Measurements from ENCODE around the gene TXNRD1.
"Not testable (repeated sequence)": the region's sequence is repeated elsewhere in the genome, so short reads cannot be mapped to it uniquely, and the experiment has no call there.

TXNRD1 gene

GRCh38 chr12:104306943-104307654 lies 91.5 kb downstream of the TXNRD1 start:
- no peak for DNase-seq

- no peak for DNase-seq
Measured at GRCh38 chr12:104307655-104308000, 92.0 kb downstream of the TXNRD1 start.

- DNase-seq: no peak
Measured at GRCh38 chr12:104309446-104309993, 93.9 kb downstream of the TXNRD1 start.

- DNase-seq: no peak
Measured at GRCh38 chr12:104310751-104311633, 95.4 kb downstream of the TXNRD1 start.

- no peak for DNase-seq
Measured at GRCh38 chr12:104312202-104312601, 96.6 kb downstream of the TXNRD1 start.

- DNase-seq: no peak
Measured at GRCh38 chr12:104312654-104313053, 97.1 kb downstream of the TXNRD1 start.

GRCh38 chr12:104313568-104314241 lies 98.1 kb downstream of the TXNRD1 start:
- no peak for DNase-seq

GRCh38 chr12:104314242-104314614 lies 98.6 kb downstream of the TXNRD1 start:
- no peak for DNase-seq

- no peak for DNase-seq
Measured at GRCh38 chr12:104315326-104316224, 100.0 kb downstream of the TXNRD1 start.

- no peak for DNase-seq
Measured at GRCh38 chr12:104316936-104317335, 101.4 kb downstream of the TXNRD1 start.

- DNase-seq: no peak
Measured at GRCh38 chr12:104317538-104318210, 102.1 kb downstream of the TXNRD1 start.

GRCh38 chr12:104319028-104319427 lies 103.4 kb downstream of the TXNRD1 start:
- no peak for DNase-seq

GRCh38 chr12:104319918-104320626 lies 104.5 kb downstream of the TXNRD1 start:
- no peak for DNase-seq

GRCh38 chr12:104320627-104321024 lies 105.0 kb downstream of the TXNRD1 start:
- no peak for DNase-seq

- no peak for DNase-seq
Measured at GRCh38 chr12:104321949-104322348, 106.4 kb downstream of the TXNRD1 start.

GRCh38 chr12:104322533-104322932 lies 107.0 kb downstream of the TXNRD1 start:
- DNase-seq: not testable (repeated sequence)

GRCh38 chr12:104323899-104324298 lies 108.3 kb downstream of the TXNRD1 start:
- no peak for DNase-seq

- DNase-seq: not testable (repeated sequence)
Measured at GRCh38 chr12:104328278-104328677, 112.7 kb downstream of the TXNRD1 start.

GRCh38 chr12:104328790-104329189 lies 113.2 kb downstream of the TXNRD1 start:
- DNase-seq: no peak

GRCh38 chr12:104329707-104330532 lies 114.3 kb downstream of the TXNRD1 start:
- DNase-seq: no peak
